Mucosa of gallbladder (tissue), 1 donor: ENCODE measurements around the gene PPFIA3. TPM values are rescaled to one million over a fixed set of nuclear protein-coding genes. Genes with fewer than 3 reads are reported as not detected.

Experiments used
- DNase-seq: peaks from one replicate; pipeline ENCODE4 v3.0.0-alpha.2; 2020; ENCODE audit warnings: low spot score
- total RNA-seq: library from RNA; stranded (reverse); gene quantifications from one replicate; pipeline ENCODE4 v1.2.1, GENCODE V29; 2021
- donor health status: DM: no; HTN: no; CAD: no.

PPFIA3 gene
- 9.7 TPM for total RNA-seq

DNA sequence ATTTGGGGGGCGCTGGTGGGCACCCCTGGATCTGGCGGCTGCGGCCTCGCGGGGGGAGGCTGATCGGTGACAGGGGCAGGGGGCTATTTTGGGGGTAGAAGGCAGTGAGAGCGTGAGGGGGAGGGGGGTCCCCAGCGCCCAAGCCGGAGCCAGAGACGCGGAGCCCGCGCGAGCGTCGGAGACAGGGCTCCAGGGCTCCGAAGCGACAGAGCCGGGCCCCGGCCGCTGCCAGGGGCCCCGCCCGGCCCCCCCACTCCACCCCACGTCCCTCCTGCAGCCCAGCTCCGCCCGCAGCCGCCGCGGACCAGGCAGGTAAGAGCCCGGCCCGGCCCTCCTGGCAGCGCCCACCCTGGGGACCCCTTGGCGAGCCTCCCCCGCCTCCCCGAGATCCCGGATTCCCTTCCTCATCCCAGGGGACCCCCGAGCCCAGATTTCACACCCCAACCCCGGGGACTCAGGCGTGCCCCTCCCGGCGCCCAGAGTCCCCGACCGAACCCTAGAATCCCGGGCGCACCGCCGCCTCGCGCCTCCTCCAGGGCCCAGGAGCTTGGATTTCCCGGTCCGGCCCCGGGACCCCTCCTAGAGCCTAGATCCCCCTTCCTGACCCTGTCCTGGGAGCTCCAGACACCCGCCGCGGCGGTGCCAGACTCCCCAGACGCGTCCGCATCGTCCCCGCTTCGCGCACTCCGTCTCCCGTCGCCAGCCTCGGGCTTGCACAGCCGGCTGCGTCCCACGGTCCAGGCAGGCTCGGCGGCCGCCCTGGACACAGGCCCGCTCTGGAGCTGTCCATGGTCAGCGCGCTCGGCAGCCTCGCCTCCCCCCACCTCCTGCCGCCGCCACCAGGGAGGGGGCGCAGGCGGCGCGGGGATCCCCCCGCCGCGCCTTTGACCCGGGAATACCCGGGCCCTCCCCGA is at the start of gene PPFIA3:
Gene PPFIA3, plus strand, starts transcription at position 134 of the 914 bp plus-strand sequence. CDS start 8,330 bp downstream, outside the sequence.
- peak; percentile 63 for DNase-seq

DNA sequence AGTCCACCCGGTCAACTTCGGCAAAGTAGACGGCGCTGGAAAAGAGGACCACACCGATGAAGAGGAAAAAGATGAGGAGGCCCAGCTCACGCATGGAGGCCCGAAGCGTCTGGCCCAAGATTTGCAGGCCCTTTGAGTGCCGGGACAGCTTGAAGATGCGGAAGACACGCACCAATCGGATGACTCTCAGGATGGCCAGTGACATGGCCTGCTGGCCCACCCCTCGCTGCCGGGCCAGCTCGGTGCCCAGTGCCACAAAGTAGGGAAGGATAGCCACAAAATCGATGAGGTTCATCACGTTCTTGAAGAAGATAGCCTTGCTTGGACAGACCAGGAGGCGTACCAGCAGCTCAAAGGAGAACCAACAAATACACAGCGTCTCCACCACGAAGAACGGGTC is 48.9 kb upstream of the PPFIA3 start:
- no peak for DNase-seq

DNA sequence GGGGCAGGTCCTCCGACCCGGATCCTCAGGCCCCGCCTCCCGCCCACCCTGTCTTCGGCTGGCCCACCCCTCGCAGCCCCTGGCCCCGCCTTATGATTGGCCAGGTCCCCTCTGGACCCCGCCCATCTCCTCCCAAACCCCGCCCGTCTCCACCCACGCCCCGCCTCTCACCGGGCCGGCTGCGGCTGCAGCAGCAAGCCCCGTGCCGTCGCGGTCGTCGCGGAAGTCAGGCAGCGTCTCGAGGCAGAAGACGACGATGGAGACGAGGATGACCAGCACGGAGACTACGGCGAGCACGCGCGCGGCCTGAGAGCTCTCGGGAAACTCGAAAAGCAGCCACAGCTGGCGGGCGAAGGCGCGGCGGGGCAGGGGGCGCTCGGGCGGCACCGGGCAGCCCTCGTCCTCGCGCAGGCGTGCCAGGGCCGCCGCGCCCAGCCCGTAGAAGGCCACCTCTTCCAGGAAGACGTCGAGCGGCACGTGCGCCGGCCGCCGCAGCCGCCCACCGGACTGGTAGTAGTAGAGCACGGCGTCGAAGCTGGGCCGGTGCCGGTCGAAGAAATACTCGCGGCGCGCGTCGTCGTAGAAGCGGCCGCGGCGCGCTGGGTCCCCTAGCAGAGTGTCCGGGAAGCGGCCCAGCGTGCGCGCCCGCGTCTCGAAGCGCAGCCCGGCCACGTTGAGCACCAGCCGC is 47.3 kb upstream of the PPFIA3 start:
- DNase-seq, result no peak

DNA sequence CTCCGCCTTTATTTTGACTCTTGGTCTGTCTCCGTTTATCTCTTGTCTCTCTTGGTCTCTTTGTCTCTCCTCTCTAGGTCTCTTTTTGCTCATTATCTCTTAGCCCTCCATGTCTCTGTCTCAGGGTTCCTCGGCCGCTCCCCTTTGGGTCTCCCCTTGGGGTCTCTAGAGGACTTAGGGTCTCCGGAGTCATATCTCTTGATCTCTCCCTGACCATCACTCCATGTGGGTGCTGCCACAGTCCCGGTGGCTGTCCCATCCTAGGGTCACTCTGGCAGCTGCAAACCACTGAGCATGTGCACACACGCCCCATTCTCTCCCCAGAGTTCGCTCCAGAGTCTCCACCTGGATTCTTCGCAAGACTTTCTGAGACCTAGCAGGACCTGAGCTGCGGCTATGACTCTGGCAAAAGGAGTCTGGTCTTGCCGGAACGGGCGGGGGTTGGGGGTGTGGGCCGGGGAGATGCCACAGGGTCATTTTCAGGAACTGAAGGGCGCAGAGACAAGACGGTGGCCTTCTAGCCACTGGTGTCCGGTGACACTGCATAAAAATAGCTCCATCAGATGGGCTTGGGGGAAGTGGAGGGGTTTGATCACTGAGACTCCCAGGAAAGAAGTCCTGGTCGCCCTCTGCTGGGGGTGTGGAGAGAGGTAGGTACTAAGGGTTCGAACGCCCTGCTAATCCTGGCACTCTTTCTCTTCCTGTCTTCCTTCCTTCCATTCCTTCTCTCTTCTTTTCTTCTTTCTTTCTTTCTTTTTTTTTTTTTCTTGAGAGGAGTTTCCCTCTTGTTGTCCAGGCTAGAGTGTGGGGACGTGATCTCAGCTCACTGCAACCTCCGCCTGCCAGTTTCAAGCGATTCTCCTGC is 45.6 kb upstream of the PPFIA3 start:
- no peak for DNase-seq

DNA sequence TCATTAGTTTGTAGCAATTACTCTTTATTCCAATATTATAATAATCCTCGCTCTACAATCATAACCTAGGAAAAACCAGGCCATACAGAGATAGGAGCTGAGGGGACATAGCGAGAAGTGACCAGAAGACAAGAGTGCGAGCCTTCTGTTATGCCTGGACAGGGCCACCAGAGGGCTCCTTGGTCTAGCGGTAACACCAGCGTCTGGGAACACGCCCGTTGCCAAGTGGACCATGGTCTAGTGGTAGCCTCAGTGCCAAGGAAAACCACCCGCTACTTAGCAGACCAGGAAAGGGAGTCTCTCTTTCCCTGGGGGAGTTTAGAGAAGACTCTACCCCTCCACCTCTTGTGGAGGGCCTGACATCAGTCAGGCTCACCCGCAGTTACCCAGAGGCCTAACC is 44.5 kb upstream of the PPFIA3 start:
- DNase-seq, result peak; percentile 73

DNA sequence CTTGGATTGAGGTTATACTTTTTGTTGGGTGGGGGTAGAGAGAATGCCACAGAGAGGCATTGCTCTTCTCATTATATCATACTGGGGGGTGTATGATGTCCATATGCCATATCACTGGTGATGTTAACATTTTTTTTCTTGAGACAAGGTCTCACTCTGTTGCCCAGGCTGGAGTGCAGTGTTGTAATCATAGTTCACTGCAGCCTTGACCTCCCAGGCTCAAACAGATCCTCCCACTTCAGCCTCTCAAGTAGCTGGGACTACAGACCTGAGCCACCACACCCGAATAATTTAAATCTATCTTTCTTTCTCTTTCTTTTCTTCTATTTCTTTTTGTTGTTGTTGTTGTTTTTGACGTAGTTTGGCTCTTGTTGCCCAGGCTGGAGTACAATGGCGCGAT is 39.0 kb upstream of the PPFIA3 start:
- no peak for DNase-seq

DNA sequence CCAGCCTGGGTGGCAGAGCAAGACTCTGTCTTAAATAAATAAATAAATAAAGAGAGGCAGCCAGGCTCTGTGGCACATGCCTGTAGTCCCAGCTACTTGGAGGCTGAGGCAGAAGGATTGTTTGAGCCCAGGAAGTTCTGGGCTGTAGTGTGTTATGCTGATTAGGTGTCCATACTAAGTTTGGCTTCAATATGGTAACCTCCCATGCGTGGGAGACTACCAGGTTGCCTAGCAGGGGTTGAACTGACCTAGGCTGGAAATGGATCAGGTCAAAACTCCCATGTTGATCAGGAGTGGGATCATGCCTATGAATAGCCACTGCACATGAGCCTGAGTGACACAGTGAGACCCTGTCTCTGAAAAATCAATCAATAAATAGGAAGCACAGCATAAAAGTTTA is 38.1 kb upstream of the PPFIA3 start:
- DNase-seq, result no peak

DNA sequence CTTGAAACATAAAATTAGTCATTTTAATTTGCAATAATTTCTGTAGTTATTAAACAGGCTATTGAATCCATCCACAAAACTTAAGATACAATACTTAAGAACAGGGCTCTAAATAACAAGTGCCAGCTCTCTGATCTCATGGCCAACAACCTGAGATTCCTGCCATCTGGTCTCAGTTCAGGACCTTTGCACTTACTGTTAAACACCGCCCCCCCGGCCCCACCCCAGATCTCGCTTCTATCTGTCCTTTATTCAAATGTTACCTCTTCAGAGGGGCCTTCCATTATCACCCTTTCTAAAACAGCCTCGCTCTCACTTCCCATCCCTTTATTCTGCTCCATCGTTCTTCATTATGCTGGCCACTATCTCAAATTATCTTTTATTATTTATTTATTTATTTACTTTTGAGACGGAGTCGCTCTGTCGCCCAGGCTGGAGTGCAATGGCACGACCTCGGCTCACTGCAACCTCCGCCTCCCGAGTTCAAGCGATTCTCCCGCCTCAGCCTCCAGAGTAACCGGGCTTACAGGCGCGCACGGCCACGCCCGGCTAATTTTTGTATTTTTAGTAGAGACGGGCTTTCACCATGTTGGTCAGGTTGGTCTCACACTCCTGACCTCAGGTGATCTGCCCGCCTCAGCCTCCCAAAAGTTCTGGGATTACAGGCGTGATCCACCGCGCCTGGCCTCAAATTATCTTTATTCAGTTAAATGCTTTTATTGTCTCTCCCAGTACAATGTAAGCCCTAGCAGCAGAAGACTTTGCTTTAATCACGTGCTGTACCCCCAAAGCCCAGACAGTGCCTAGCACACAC is 34.9 kb upstream of the PPFIA3 start:
- no peak for DNase-seq

DNA sequence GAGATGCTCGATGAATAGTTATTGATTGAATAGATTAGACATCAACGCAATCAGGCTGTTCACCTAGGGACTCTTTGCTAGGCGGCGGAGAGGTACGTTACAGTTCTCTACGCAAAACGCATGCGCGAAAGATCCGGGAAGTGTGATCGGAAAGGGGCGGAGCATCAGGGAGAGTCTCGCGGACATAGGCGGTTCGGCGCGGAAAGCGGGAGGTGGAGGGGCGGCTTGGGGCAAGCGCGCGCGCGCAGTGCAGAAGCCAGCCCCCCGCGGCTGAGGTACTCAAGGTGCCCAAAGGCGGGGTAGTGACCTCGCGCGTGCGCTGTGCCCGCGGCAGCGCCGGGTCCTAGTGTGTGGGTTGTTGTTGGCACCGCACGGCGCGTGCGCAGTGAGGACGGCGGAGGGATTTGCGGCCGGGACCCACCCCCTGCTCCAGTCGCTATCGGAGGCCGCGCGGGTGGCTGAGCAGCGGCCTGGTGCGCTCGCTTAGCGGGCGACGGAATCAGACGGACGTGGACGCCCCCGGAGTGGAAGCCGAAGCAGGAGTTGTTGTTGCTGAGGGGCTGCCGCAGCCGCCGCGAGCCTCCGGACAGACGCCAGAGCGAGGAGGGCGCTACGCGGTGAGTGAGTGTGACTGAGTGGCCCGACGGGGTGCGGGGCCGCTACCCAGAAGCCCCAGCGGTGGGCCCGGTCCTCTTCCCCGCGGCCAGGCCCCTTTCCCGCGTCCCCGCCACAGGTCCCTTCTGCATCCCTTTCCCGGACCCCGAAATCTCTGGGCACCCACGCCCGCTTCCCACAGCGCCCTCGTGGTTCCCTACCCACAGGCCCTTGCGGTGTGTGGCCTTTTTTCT is 34.1 kb upstream of the PPFIA3 start, which contains the start of gene SNRNP70:
Gene SNRNP70, plus strand, starts transcription at position 432 of the 848 bp plus-strand sequence. CDS start 964 bp downstream, outside the sequence.
- DNase-seq, result peak; percentile 100

DNA sequence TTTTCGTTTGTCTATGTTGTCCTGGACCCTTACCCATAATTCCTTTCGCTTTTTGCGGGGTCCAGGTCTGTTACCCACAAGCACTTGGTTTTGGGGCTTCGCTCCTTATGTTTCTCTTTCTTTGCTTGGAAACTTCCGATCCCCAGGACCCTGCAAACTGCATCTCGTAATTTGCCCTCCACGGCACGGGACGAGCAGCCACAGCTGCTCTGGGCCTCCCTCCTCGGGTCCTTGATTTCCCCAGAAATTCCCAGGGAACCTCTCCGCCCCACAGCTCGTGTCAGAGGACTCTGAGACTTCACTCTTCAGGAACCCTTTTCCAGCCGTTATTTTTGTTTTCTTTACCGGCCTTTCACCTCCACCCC is 33.5 kb upstream of the PPFIA3 start:
- DNase-seq, result no peak

DNA sequence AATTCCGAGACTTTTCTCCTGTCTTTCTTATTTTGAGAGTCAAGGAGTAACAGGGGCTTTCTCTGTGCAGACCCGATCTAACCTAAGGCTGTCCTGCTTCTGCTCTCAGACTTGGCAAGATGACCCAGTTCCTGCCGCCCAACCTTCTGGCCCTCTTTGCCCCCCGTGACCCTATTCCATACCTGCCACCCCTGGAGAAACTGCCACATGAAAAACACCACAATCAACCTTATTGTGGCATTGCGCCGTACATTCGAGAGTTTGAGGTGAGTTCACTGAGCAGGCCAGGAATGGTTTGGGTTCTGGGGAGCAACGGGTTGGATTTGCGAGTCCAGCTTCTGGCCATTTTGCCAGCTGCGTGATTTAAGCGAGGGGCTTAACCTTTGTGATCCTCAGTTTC is 33.0 kb upstream of the PPFIA3 start:
- DNase-seq, result no peak

DNA sequence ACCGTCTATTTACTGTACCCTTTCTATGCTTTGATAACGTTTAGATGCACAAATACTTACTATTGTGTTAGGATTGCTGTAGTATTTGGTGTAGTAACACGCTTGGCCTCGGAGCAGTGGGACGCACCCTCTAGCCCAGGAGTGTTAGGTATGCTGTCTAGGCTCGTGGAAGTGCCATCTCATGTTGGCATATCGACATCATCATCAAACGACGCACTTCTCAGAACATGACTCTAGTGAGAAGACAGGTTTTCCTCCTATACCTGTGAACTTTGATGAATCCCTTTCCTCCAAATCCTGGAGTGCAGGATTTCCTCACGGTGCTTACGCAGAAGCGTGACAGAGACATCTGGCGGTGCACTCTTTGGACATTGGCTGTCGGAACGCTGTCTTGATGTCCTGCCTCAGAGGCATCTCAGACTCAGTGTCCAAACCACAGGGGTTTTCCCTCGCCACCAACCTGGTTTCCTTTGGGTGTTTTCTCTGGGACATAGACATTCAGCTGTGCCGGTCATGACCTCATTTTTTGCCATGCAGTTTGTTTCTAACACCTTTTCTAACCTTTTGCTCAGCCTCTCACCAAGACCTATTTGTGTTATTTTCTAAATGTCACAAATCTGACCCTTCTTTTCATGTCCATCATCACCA is 27.8 kb upstream of the PPFIA3 start:
- no peak for DNase-seq

DNA sequence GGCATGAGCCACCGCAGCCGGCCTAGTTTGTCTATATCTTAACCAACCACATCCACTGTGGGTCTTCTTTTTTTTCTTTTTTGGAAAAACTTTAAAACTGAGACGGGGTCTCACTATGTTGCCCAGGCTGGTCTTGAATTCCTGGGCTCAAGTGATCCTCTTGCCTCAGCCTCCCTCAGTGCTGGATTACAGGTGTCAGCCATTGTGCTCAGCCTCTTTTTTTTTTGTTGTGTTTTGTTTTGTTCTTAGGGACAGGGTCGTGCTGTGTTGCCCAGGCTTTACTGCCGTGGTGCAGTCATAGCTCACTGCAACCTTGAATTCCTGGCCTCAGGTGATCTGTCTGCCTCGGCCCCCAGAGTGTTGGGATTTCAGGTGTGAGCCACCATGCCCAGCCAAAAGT is 26.7 kb upstream of the PPFIA3 start:
- DNase-seq, result no peak

DNA sequence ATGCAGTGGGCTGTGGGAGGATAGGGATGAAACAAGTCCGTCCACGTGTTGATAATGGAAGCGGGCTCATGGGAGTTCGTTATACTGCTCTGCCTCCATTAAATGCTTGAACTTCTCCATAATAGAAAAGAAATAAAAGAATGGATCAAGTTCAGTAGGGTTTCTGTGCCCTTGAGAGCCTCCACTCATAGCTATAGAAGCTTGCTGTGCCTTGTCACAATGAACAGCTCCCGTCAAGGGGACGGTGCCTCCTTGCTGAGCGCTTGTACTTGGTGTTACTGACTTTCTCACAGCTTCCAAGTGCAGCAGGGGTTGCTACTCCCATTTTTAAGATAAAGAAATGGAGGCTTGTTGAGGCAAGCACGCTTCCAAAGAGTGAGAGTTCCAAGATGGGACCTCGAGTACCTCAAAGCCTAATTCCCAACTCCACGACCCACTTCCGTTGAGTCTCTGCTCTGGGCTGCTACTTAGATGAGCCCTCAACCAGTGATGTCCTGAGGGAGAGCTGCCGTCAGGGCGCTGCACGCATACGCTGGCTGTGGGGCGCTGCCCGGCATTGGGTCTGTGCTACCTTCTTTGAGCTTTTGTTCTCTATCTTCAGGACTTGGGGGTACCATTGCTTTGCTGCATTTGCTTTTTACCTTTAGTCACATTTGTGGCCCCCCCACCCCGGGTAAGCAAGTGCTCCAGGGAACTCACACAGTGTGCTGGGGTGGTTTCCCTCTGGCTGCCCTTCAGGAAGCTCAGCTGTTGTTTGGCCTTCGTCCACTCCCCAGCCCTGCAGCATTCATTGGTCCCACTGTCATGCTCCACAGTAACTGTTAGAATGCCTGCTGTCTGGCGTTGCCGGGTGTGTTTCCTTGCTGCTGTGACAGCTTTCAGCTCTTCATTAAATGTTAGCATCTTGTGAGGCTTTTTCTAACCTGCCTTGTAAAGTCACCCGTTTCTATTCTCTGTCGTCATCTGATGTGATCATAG is 24.6 kb upstream of the PPFIA3 start:
- DNase-seq, result no peak

DNA sequence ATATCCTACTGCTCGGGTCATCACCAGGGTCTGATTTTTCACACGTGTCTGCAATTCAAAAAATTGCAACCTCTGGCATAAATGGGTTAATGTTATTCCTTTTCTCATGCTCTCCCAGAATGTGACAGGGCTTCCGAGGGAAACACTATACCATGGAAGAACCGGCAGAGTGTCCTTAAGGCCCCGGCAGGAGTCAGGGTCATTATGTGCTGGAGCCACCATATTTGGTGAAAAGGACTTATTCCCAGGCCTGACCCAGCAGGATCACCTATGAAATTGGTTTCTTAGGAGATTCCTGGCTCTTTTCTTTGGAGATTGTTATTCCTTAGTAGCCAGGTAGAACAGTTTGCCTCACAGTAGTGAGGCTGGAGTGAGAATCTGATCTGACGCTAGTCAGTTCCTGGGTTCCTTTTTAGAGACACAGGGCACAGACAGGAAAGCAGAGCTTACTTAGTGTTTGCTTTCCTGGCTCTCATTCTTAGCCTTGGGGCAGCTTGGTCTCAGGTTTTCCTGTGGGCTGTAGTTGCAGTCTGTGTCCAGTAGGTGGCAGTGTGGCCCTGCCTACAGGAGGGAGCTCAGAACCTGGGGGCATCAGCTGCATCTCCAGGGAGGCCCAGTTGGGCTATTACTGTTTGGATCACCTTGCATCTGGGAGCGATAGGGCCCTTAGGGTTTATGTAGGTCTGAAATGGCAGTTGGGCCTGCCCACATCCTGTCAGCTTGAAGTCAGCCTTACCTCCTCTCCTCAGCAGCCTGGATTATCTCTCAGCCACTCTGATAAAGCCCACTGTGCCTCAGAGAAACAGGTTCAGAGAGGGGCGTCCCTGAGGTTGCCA is 21.7 kb upstream of the PPFIA3 start:
- peak; percentile 75 for DNase-seq

DNA sequence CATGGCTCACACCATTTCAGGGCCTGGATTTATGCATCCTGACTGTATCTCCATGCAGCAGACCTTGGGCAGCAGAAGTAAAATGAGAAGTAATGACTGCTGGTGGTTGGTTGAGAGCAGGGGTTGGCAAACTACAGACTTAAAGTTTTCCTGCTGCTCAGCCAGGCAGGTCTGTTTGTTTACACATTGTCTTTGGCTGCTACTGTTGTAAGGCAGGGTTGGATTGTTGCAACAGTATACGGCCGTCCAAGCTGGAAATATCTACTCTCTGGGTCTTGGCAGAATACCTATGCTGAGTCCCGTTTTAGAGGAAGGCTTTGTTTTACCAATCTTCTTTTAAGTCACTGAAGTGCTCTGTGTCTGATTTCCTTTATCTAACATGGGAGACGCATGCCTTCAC is 20.5 kb upstream of the PPFIA3 start:
- no peak for DNase-seq

DNA sequence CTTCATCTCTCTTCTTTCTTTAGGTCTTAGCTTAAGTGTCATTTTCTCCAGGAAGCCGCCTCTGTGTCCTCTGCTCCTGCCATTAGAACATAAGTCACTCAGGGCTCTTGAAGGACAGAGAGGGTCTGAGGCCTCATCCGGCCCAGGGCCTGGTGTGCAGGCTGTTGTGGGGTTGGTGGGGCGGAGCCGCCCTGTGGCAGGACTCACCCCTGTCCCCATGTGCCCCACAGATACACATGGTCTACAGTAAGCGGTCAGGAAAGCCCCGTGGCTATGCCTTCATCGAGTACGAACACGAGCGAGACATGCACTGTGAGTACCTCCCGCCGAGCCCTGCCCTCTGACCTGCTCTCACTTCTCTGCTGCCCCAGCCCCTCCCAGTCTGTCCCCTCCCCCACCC is 18.2 kb upstream of the PPFIA3 start:
- DNase-seq, result no peak

DNA sequence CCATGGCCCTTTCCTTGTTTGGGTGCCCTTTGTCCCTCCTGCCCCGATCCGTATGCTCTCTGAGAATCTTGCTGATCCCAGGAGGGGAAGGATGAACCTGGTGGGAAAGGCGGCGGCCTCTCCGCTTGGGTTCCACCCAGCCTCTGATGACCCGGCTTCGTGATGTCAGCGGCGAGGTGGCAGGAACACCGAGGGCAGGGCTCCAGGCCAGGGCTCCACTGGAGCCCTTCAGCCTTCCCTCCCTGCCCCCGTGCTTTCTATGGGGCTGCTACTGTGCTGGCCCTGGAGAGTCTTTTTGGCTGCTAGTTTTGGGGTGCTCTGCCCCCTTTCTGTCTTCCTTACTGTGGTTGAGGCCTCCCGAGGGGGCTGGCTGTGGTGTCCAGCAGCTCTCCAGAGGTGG is 17.0 kb upstream of the PPFIA3 start:
- no peak for DNase-seq
